Neutrophil (primary cell): ENCODE results near the gene PSMB8.
A peak's percentile ranks its signal among the peaks of the same experiment; 100 is the strongest.

Source experiments
- H3K27ac ChIP-seq: fragments of 200-600 bp; sonication (generic); 2 replicates; pipeline ENCODE4 v1.5.1; 2016; ENCODE audit warnings: mild to moderate bottlenecking, moderate library complexity
- H3K27me3 ChIP-seq: fragments of 200-600 bp; sonication (generic); 2 replicates; pipeline ENCODE4 v1.6.0; 2016; ENCODE audit warnings: mild to moderate bottlenecking
- H3K36me3 ChIP-seq: fragments of 200-600 bp; sonication (generic); 2 replicates; pipeline ENCODE4 v1.5.1; 2017
- H3K4me1 ChIP-seq, 2 experiments: fragments of 200-600 bp in 1 of 2; sonication (generic) in 1 of 2; 1 replicate in 1 of 2; 2 replicates in 1 of 2; pipeline versions ENCODE4 v1.5.1 to v1.6.1; 2013 to 2016; ENCODE audit warnings: low read depth in 1 of 2, low read length in 1 of 2, mild to moderate bottlenecking in 1 of 2, moderate library complexity in 1 of 2; ENCODE audit not compliant: control insufficient read depth in 1 of 2, insufficient read depth in 1 of 2
- H3K4me3 ChIP-seq, 2 experiments: fragments of 200-600 bp in 1 of 2; sonication (generic) in 1 of 2; 1 replicate in 1 of 2; 2 replicates in 1 of 2; pipeline ENCODE4 v1.5.1; 2013 to 2016; ENCODE audit warnings: low read depth in 1 of 2, low read length in 1 of 2, mild to moderate bottlenecking in 1 of 2, moderate library complexity in 1 of 2
- H3K9me3 ChIP-seq: fragments of 200-600 bp; sonication (generic); 2 replicates; pipeline ENCODE4 v1.5.1; 2016
- CTCF ChIP-seq: fragments of 200-600 bp; sonication (generic); IDR thresholded peaks from 2 replicates; pipeline ENCODE4 v1.5.1; 2016; ENCODE audit warnings: antibody characterized with exemption

The PSMB8 gene

DNA sequence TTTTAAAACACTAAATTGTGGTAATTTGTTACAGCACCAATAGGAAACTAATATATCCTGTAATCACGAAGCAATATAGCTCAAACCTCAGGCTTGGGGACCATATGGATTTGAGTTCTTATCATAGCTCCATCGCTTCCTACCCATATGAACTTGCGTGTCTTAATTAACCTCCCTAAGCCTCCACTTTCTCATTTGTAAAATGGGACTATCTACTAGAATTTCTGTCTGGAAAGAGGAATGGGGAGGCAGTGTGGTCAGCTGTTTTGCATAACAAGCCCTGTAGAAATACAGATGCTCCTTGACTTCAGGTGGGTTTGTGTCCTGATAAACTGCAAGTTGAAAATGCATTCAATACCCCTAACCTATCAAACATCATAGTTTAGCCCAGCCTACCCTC, 44.1 kb downstream of the PSMB8 start:
- no peaks in the 10 kb centered on the region for H3K36me3 ChIP-seq
- no peak overlapping the region for H3K27ac ChIP-seq
- peaks cover 16 to 17% of the 10 kb centered on the region in 2 experiments for H3K4me1 ChIP-seq
- no peaks in the 10 kb centered on the region for H3K9me3 ChIP-seq
- H3K4me3 ChIP-seq: no peak overlapping the region
- H3K27me3 ChIP-seq: peaks cover 30% of the 10 kb centered on the region
- no peak for TF ChIP-seq CTCF

- TF ChIP-seq CTCF: no peak
- no peaks in the 10 kb centered on the region for H3K9me3 ChIP-seq
- no peak overlapping the region for H3K4me3 ChIP-seq
- no peak overlapping the region for H3K27ac ChIP-seq
- H3K36me3 ChIP-seq: no peaks in the 10 kb centered on the region
- peaks cover 26% of the 10 kb centered on the region for H3K27me3 ChIP-seq
- peaks cover 21 to 23% of the 10 kb centered on the region in 2 experiments for H3K4me1 ChIP-seq
These were observed 44.7 kb downstream of the PSMB8 start for GRCh38 chr6:32799168-32799567.

- Histone ChIP-seq H3K4me3 (no peak overlapping the region), H3K36me3 (no peaks in the 10 kb centered on the region), H3K27ac (no peak overlapping the region), H3K4me1 (peaks cover 26 to 28% of the 10 kb centered on the region in 2 experiments), H3K27me3 (peaks cover 21% of the 10 kb centered on the region), H3K9me3 (no peaks in the 10 kb centered on the region)
- TF ChIP-seq CTCF: peak; percentile 97
These were observed 46.7 kb downstream of the PSMB8 start for GRCh38 chr6:32796848-32797776.

DNA sequence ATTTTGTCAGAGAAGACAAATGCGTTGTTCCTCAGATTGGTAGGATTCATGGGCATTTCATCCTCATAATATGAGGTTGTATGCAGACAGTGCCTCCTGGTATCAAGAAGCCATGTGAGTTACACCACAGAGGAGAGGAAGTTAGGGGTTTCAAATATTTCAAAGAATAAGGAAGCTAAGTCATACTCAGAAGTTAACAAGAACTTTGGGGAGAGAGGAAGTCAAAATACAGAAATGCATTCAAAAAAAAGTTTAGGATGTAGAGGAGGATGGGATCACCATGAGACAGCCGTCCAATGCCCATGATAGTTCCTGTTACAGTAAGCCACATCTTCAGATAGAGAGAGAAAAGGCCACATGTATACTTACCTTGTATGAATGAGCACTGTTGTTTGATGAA, 49.3 kb downstream of the PSMB8 start:
- no peak overlapping the region for H3K4me3 ChIP-seq
- no peaks in the 10 kb centered on the region for H3K9me3 ChIP-seq
- TF ChIP-seq CTCF: no peak
- H3K36me3 ChIP-seq: no peaks in the 10 kb centered on the region
- peak overlapping the region; percentile 57 for H3K27ac ChIP-seq
- peaks cover 26 to 28% of the 10 kb centered on the region in 2 experiments for H3K4me1 ChIP-seq
- H3K27me3 ChIP-seq: peaks cover 28% of the 10 kb centered on the region

- Histone ChIP-seq H3K4me1 (peaks cover 26 to 28% of the 10 kb centered on the region in 2 experiments), H3K27me3 (peaks cover 36% of the 10 kb centered on the region)
- no peak for TF ChIP-seq CTCF
These were observed 50.9 kb downstream of the PSMB8 start for GRCh38 chr6:32792901-32793435.

More at GRCh38 chr6:32792901-32793435, 50.9 kb downstream of the PSMB8 start:
- H3K9me3 ChIP-seq: no peaks in the 10 kb centered on the region
- no peak overlapping the region for H3K27ac ChIP-seq
- no peak overlapping the region for H3K4me3 ChIP-seq
- H3K36me3 ChIP-seq: no peaks in the 10 kb centered on the region
